GM12872 (cell line): Measurements from ENCODE around the gene DNAI7.

Experiments used
- CTCF ChIP-seq: IDR thresholded peaks from 3 replicates; pipeline ENCODE4 v1.5.1; 2011; ENCODE audit warnings: low read depth, mild to moderate bottlenecking, low read length, moderate library complexity; ENCODE audit not compliant: insufficient read depth

DNAI7 gene

GRCh38 chr12:25063873-25064628 is 130.9 kb downstream of the DNAI7 start:
- TF ChIP-seq CTCF, result no peak

- no peak for TF ChIP-seq CTCF
These were observed 136.3 kb downstream of the DNAI7 start for GRCh38 chr12:25058658-25059058.
